Panc1 (cell line): Measurements from ENCODE around the gene NOS1AP.

Experiments used
- REST ChIP-seq, 2 experiments: IDR thresholded peaks; 2 replicates each; pipeline ENCODE4 v1.6.1; 2011 to 2012; ENCODE audit warnings: low read depth in 2 of 2, control low read depth in 1 of 2, low read length in 1 of 2, mild to moderate bottlenecking in 1 of 2, moderate library complexity in 1 of 2; ENCODE audit not compliant: insufficient read depth in 1 of 2
- SIN3A ChIP-seq: IDR thresholded peaks from 2 replicates; pipeline ENCODE4 v1.6.1; 2012; ENCODE audit warnings: low read depth, mild to moderate bottlenecking, low read length, moderate library complexity, borderline replicate concordance; ENCODE audit not compliant: insufficient read depth
- TCF7L2 ChIP-seq: IDR thresholded peaks from 2 replicates; pipeline ENCODE4 v1.6.1; 2011; ENCODE audit warnings: mild to moderate bottlenecking, low read depth, low read length, inconsistent platforms
- TF ChIP-seq, protein P1 (sequence below): fragments of 450-650 bp; IDR thresholded peaks from 2 replicates; pipeline ENCODE4 v1.5.1; 2017; ENCODE audit warnings: mild to moderate bottlenecking

GRCh38 chr1:162380061-162380846 is 310.8 kb downstream of the NOS1AP start:
- TF ChIP-seq, protein P1, sequence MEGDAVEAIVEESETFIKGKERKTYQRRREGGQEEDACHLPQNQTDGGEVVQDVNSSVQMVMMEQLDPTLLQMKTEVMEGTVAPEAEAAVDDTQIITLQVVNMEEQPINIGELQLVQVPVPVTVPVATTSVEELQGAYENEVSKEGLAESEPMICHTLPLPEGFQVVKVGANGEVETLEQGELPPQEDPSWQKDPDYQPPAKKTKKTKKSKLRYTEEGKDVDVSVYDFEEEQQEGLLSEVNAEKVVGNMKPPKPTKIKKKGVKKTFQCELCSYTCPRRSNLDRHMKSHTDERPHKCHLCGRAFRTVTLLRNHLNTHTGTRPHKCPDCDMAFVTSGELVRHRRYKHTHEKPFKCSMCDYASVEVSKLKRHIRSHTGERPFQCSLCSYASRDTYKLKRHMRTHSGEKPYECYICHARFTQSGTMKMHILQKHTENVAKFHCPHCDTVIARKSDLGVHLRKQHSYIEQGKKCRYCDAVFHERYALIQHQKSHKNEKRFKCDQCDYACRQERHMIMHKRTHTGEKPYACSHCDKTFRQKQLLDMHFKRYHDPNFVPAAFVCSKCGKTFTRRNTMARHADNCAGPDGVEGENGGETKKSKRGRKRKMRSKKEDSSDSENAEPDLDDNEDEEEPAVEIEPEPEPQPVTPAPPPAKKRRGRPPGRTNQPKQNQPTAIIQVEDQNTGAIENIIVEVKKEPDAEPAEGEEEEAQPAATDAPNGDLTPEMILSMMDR, result no peak
- no peak for TF ChIP-seq REST (IDR thresholded peaks at IDR 0.05; ENCODE audit: insufficient read depth in 1 of 2, low read depth in 2 of 2, low read length in 1 of 2)
- no peak for TF ChIP-seq SIN3A
- no peak for TF ChIP-seq TCF7L2
